Endothelial cell (in vitro differentiated cells): ENCODE data around the gene SLC27A3. TPM values are rescaled to one million over a fixed set of nuclear protein-coding genes. Genes with fewer than 3 reads are reported as not detected.
A peak's percentile ranks its signal among the peaks of the same experiment; 100 is the strongest.

Experiments
- DNase-seq: peaks from one replicate; pipeline ENCODE4 v3.0.0; 2021; ENCODE audit warnings: low spot score
- H3K27ac Mint-ChIP-seq: one replicate; pipeline ENCODE4 v1.8.0; 2021; ENCODE audit warnings: mixed read lengths, inconsistent platforms; ENCODE audit not compliant: unreplicated experiment
- H3K27me3 Mint-ChIP-seq: one replicate; pipeline ENCODE4 v1.8.0; 2021; ENCODE audit warnings: mild to moderate bottlenecking, moderate library complexity, mixed read lengths, inconsistent platforms; ENCODE audit not compliant: unreplicated experiment
- H3K36me3 Mint-ChIP-seq: one replicate; pipeline ENCODE4 v1.8.0; 2021; ENCODE audit warnings: mild to moderate bottlenecking, low read depth, mixed read lengths, inconsistent platforms; ENCODE audit not compliant: unreplicated experiment
- H3K4me1 Mint-ChIP-seq: one replicate; pipeline ENCODE4 v1.8.0; 2021; ENCODE audit warnings: mild to moderate bottlenecking, mixed read lengths, inconsistent platforms; ENCODE audit not compliant: unreplicated experiment
- H3K4me3 Mint-ChIP-seq: one replicate; pipeline ENCODE4 v1.8.0; 2021; ENCODE audit warnings: mild to moderate bottlenecking, mixed read lengths, inconsistent platforms; ENCODE audit not compliant: unreplicated experiment
- H3K9me3 Mint-ChIP-seq: one replicate; pipeline ENCODE4 v1.8.0; 2021; ENCODE audit warnings: mixed read lengths, inconsistent platforms; ENCODE audit not compliant: unreplicated experiment
- CTCF ChIP-seq: fragments of 200-600 bp; sonication (generic); IDR thresholded peaks from one replicate; pipeline ENCODE4 v1.5.0; 2021; ENCODE audit warnings: antibody characterized with exemption; ENCODE audit not compliant: unreplicated experiment
- total RNA-seq: library from RNA; stranded (reverse); fragmentation: NEBNext Ultra II Directional; extraction: Animal tissue kit (Norgen Biotek cat#: 25700); gene quantifications from one replicate; pipeline ENCODE4 v1.2.1, GENCODE V29; 2021; ENCODE audit not compliant: unreplicated experiment

SLC27A3 gene
- total RNA-seq, 1 donor from 2014 or later, result 72.7 TPM

- H3K27ac Mint-ChIP-seq, result no peak overlapping the region
- H3K36me3 Mint-ChIP-seq, result peaks cover 4% of the 10 kb centered on the region
- peaks cover 4% of the 10 kb centered on the region for H3K27me3 Mint-ChIP-seq
- TF ChIP-seq CTCF, result no peak
- H3K9me3 Mint-ChIP-seq, result no peaks in the 10 kb centered on the region
- H3K4me3 Mint-ChIP-seq, result no peak overlapping the region
- no peak for DNase-seq
- H3K4me1 Mint-ChIP-seq, result peaks cover 6% of the 10 kb centered on the region
Measured at GRCh38 chr1:153795330-153795837, 20.2 kb downstream of the SLC27A3 start.

GRCh38 chr1:153795934-153796785, 21.0 kb downstream of the SLC27A3 start:
- H3K27ac Mint-ChIP-seq, result no peak overlapping the region
- no peak for DNase-seq
- H3K36me3 Mint-ChIP-seq, result peaks cover 4% of the 10 kb centered on the region
- no peaks in the 10 kb centered on the region for H3K9me3 Mint-ChIP-seq
- no peak overlapping the region for H3K4me3 Mint-ChIP-seq
- H3K4me1 Mint-ChIP-seq, result peaks cover 6% of the 10 kb centered on the region
- H3K27me3 Mint-ChIP-seq, result peaks cover 4% of the 10 kb centered on the region
- TF ChIP-seq CTCF, result no peak

- peak; percentile 76 for DNase-seq
- Mint-ChIP-seq H3K27ac (no peak overlapping the region), H3K27me3 (peaks cover 4% of the 10 kb centered on the region), H3K4me3 (no peak overlapping the region), H3K4me1 (peaks cover 4% of the 10 kb centered on the region), H3K36me3 (peaks cover 9% of the 10 kb centered on the region), H3K9me3 (no peaks in the 10 kb centered on the region)
- peak; percentile 93 for TF ChIP-seq CTCF
Measured at GRCh38 chr1:153796786-153797659, 21.8 kb downstream of the SLC27A3 start.

GRCh38 chr1:153798468-153798780, 23.2 kb downstream of the SLC27A3 start:
- H3K9me3 Mint-ChIP-seq, result no peaks in the 10 kb centered on the region
- H3K4me3 Mint-ChIP-seq, result no peak overlapping the region
- no peak for DNase-seq

More at GRCh38 chr1:153798468-153798780, 23.2 kb downstream of the SLC27A3 start:
- TF ChIP-seq CTCF, result no peak
- Mint-ChIP-seq H3K4me1 (peaks cover 4% of the 10 kb centered on the region), H3K27ac (no peak overlapping the region), H3K36me3 (peaks cover 9% of the 10 kb centered on the region), H3K27me3 (peaks cover 8% of the 10 kb centered on the region)
